ENCODE results near the gene MRPL55. TPM values are rescaled to one million over a fixed set of nuclear protein-coding genes. Genes with fewer than 3 reads are reported as not detected.

The MRPL55 gene
- polyA plus RNA-seq, 1 donor from 2014 or later: 168 TPM

DNA sequence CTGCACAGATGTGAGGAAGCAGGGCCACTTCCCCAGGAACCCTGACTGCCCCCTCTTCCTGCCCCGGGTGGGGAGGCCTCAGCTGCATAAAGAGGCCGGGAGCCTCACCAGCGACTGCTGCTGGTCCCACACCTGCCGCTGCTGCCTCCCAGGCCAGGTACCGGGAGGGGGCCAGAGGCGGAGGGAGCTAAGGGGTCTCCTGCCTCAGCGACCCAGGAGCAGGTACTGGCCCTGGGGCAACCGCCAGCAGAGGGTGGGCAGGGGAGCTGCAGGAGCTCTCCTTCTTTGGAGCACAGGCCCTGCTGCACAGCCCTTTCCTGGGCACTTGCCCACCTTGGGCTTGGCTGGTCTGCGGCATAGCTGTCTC lies 47.4 kb upstream of the MRPL55 start:
- Histone ChIP-seq H2AFZ (ENCODE audit: low read depth, low read length) (no peak overlapping the region), H3K4me2 (ENCODE audit: low read length) (no peak overlapping the region), H3K79me2 (replicated peaks; ENCODE audit: insufficient read depth, low read length) (no peaks in the 10 kb centered on the region), H3K9me3 (ENCODE audit: low read length) (no peaks in the 10 kb centered on the region), H3F3A (ENCODE audit: insufficient read depth, low read length, poor library complexity, severe bottlenecking) (no peaks in the 10 kb centered on the region), H3K27ac (ENCODE audit: low read length) (no peak overlapping the region), H3K4me3 (ENCODE audit: low read length) (no peak overlapping the region), H3K27me3 (ENCODE audit: insufficient read depth, low read depth, low read length) (no peaks in the 10 kb centered on the region), H3K36me3 (ENCODE audit: insufficient read depth, low read length) (no peaks in the 10 kb centered on the region), H4K20me1 (ENCODE audit: insufficient read depth) (no peaks in the 10 kb centered on the region), H3K9me2 (ENCODE audit: insufficient read depth, low read length) (no peaks in the 10 kb centered on the region), H3K9ac (ENCODE audit: low read length) (no peak overlapping the region)
- TF ChIP-seq REST (IDR thresholded peaks at IDR 0.05; ENCODE audit: borderline replicate concordance): no peak
- no peak for TF ChIP-seq EZH2 (IDR thresholded peaks at IDR 0.05; ENCODE audit: borderline replicate concordance, insufficient read depth, low read length, poor library complexity, severe bottlenecking)
- no peak for TF ChIP-seq SMC3 (conservative IDR thresholded peaks at IDR 0.05; ENCODE audit: poor library complexity)
- no peak for TF ChIP-seq POLR2AphosphoS5 (IDR thresholded peaks at IDR 0.05)
- TF ChIP-seq EP300 (conservative IDR thresholded peaks at IDR 0.05; ENCODE audit: poor library complexity, severe bottlenecking): no peak
- no peak for TF ChIP-seq RAD21 (conservative IDR thresholded peaks at IDR 0.05)
- no peak for TF ChIP-seq MXI1 (conservative IDR thresholded peaks at IDR 0.05; ENCODE audit: poor library complexity, severe bottlenecking)
- no peak for TF ChIP-seq TAF1 (IDR thresholded peaks at IDR 0.05; ENCODE audit: low read depth)
- no peak for TF ChIP-seq CTCF (IDR thresholded peaks at IDR 0.05; ENCODE audit: poor library complexity, severe bottlenecking)

DNA sequence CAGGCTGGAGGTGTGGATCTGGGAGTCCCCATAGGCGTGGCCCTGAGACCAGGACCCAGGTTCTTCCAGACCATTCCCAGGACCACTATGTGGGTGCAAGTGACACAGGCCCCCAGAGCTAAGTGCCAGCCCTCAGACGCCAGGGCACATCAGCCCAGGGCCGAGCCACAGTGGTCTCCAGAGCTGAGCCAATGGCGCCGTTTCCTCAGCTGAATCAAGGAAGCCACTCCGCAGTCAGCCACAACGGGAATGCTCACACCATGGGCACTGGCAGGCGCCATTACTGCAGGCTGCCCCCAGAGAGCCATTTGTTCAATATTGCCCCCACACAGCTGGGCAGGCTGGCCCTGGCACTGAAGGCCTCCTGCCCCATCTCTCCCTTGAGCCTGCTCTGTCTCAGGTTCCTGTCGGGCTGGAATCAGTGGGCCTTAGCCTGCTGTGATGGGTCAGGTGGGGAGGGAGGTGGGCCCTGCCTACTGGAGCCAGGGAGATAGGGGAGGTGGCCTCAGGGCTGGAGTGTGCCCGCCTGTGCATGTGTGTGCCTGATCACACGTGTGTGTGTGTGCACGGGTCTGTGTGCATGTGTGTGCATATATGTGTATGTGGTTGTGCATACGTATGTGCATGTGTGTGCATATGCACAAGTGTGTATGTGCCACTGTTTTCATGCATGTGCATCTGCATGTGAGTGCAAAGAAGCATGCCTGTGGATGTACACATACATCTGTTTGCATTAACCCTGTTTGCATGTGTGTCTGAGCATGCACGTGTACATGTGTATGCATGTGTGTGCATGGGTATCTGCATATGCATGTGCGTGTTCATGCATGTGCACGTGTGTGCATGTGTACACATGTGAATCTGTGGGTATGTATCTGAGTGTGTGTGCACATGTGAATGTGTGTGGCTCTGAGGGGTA lies 46.8 kb upstream of the MRPL55 start:
- TF ChIP-seq CTCF (IDR thresholded peaks at IDR 0.05; ENCODE audit: poor library complexity, severe bottlenecking): no peak
- TF ChIP-seq EZH2 (IDR thresholded peaks at IDR 0.05; ENCODE audit: borderline replicate concordance, insufficient read depth, low read length, poor library complexity, severe bottlenecking): no peak
- Histone ChIP-seq H3K4me2 (ENCODE audit: low read length) (no peak overlapping the region), H4K20me1 (ENCODE audit: insufficient read depth) (no peaks in the 10 kb centered on the region), H3F3A (ENCODE audit: insufficient read depth, low read length, poor library complexity, severe bottlenecking) (no peaks in the 10 kb centered on the region), H3K9ac (ENCODE audit: low read length) (no peak overlapping the region), H3K27me3 (ENCODE audit: insufficient read depth, low read depth, low read length) (no peaks in the 10 kb centered on the region), H3K36me3 (ENCODE audit: insufficient read depth, low read length) (no peaks in the 10 kb centered on the region), H2AFZ (ENCODE audit: low read depth, low read length) (no peak overlapping the region), H3K27ac (ENCODE audit: low read length) (no peak overlapping the region), H3K9me3 (ENCODE audit: low read length) (no peaks in the 10 kb centered on the region), H3K79me2 (replicated peaks; ENCODE audit: insufficient read depth, low read length) (no peaks in the 10 kb centered on the region), H3K4me3 (ENCODE audit: low read length) (no peak overlapping the region), H3K9me2 (ENCODE audit: insufficient read depth, low read length) (no peaks in the 10 kb centered on the region)
